ENCODE results near the gene LTB4R2. TPM values are rescaled to one million over a fixed set of nuclear protein-coding genes. Genes with fewer than 3 reads are reported as not detected.

Gene LTB4R2
- polyA plus RNA-seq, 3 donors = 3.4 to 4.3 (median 3.7) TPM

- DNase-seq (ENCODE audit: extremely low read depth in 1 of 11, low read depth in 9 of 11, low spot score in 4 of 11) = no peak
Observed at GRCh38 chr14:24330973-24331674, 21.2 kb downstream of the LTB4R2 start.

GRCh38 chr14:24331731-24332267, 21.9 kb downstream of the LTB4R2 start:
- no peak for DNase-seq (ENCODE audit: extremely low read depth in 1 of 11, low read depth in 9 of 11, low spot score in 4 of 11)

GRCh38 chr14:24332268-24332993, 22.5 kb downstream of the LTB4R2 start:
- peak in 5 of 11 donors; percentile 55 to 73 (median 71) for DNase-seq (ENCODE audit: extremely low read depth in 1 of 11, low read depth in 9 of 11, low spot score in 4 of 11)

- DNase-seq (ENCODE audit: extremely low read depth in 1 of 11, low read depth in 9 of 11, low spot score in 4 of 11) = no peak
Observed at GRCh38 chr14:24334431-24335291, 24.7 kb downstream of the LTB4R2 start, which contains the start of gene ADCY4. TSS of gene ADCY4 (minus strand) at chr14:24335071. CDS start at chr14:24334652, 419 bp downstream.

- DNase-seq (ENCODE audit: extremely low read depth in 1 of 11, low read depth in 9 of 11, low spot score in 4 of 11) = no peak
Observed at GRCh38 chr14:24335461-24336171, 25.7 kb downstream of the LTB4R2 start.

GRCh38 chr14:24337144-24337823, 27.3 kb downstream of the LTB4R2 start:
- no peak for DNase-seq (ENCODE audit: extremely low read depth in 1 of 11, low read depth in 9 of 11, low spot score in 4 of 11)

GRCh38 chr14:24337824-24338175, 27.9 kb downstream of the LTB4R2 start:
- DNase-seq (ENCODE audit: extremely low read depth in 1 of 11, low read depth in 9 of 11, low spot score in 4 of 11) = no peak

GRCh38 chr14:24338843-24339242, 28.9 kb downstream of the LTB4R2 start:
- DNase-seq (ENCODE audit: extremely low read depth in 1 of 11, low read depth in 9 of 11, low spot score in 4 of 11) = no peak

GRCh38 chr14:24339284-24340151, 29.6 kb downstream of the LTB4R2 start, which contains the start of gene RIPK3:
TSS of gene RIPK3 (minus strand) at chr14:24339991. CDS start at chr14:24339826, 165 bp downstream.
- DNase-seq (ENCODE audit: extremely low read depth in 1 of 11, low read depth in 9 of 11, low spot score in 4 of 11) = no peak

- DNase-seq (ENCODE audit: extremely low read depth in 1 of 11, low read depth in 9 of 11, low spot score in 4 of 11) = no peak
Observed at GRCh38 chr14:24340606-24341005, 30.7 kb downstream of the LTB4R2 start.

GRCh38 chr14:24342889-24343288, 32.9 kb downstream of the LTB4R2 start:
- DNase-seq (ENCODE audit: extremely low read depth in 1 of 11, low read depth in 9 of 11, low spot score in 4 of 11) = no peak

GRCh38 chr14:24343795-24344660, 34.1 kb downstream of the LTB4R2 start:
- DNase-seq (ENCODE audit: extremely low read depth in 1 of 11, low read depth in 9 of 11, low spot score in 4 of 11) = no peak

- DNase-seq (ENCODE audit: extremely low read depth in 1 of 11, low read depth in 9 of 11, low spot score in 4 of 11) = no peak
Observed at GRCh38 chr14:24347134-24347533, 37.2 kb downstream of the LTB4R2 start.

GRCh38 chr14:24348186-24348585, 38.2 kb downstream of the LTB4R2 start:
- DNase-seq (ENCODE audit: extremely low read depth in 1 of 11, low read depth in 9 of 11, low spot score in 4 of 11) = no peak

GRCh38 chr14:24349742-24350141, 39.8 kb downstream of the LTB4R2 start:
- DNase-seq (ENCODE audit: extremely low read depth in 1 of 11, low read depth in 9 of 11, low spot score in 4 of 11) = no peak

GRCh38 chr14:24351517-24351916, 41.6 kb downstream of the LTB4R2 start:
- DNase-seq (ENCODE audit: extremely low read depth in 1 of 11, low read depth in 9 of 11, low spot score in 4 of 11) = no peak

All from renal cortex interstitium (tissue), 11 donors.